Stimulated activated CD8-positive, alpha-beta memory T cell treated with anti-CD3 and anti-CD28 coated beads, Interleukin-7, amount 100 ng/mL, for 48 hours (primary cell): Measurements from ENCODE around the gene PELO.

Experiments used
- DNase-seq, 2 donors: peaks; one replicate each; pipeline ENCODE4 v3.0.0-alpha.2; 2020; ENCODE audit warnings: low read depth in 1 of 2; ENCODE audit errors: extremely low read depth in 1 of 2

Gene PELO

GRCh38 chr5:52825826-52826225 lies 38.1 kb downstream of the PELO start:
- DNase-seq: no peak

GRCh38 chr5:52827815-52828214 lies 40.1 kb downstream of the PELO start:
- DNase-seq: no peak

GRCh38 chr5:52829664-52830063 lies 41.9 kb downstream of the PELO start:
- no peak for DNase-seq

GRCh38 chr5:52830650-52831049 lies 42.9 kb downstream of the PELO start:
- no peak for DNase-seq

- no peak for DNase-seq
These were observed 44.2 kb downstream of the PELO start for GRCh38 chr5:52831786-52832511.

- no peak for DNase-seq
These were observed 46.6 kb downstream of the PELO start for GRCh38 chr5:52834320-52834719.

GRCh38 chr5:52837068-52837467 lies 49.4 kb downstream of the PELO start:
- no peak for DNase-seq
